K562 (cell line): Measurements from ENCODE around the gene CBFA2T3. TPM values are rescaled to one million over a fixed set of nuclear protein-coding genes. Genes with fewer than 3 reads are reported as not detected.

Source experiments
- ATF4 ChIP-seq: fragments of 450-650 bp; formaldehyde crosslinking; IDR thresholded peaks from 2 replicates; pipeline ENCODE4 v1.4.0; 2022; ENCODE audit warnings: mild to moderate bottlenecking, moderate library complexity
- CHD1 ChIP-seq: fragments of 200-600 bp; sonication (generic); IDR thresholded peaks from one replicate; pipeline ENCODE4 v1.6.1; 2012; ENCODE audit warnings: mild to moderate bottlenecking, moderate library complexity, low read length, inconsistent platforms
- CREM ChIP-seq: IDR thresholded peaks from 2 replicates; pipeline ENCODE4 v1.6.1; 2014; ENCODE audit warnings: antibody characterized with exemption, low read depth
- CTCFL ChIP-seq: IDR thresholded peaks from 2 replicates; pipeline ENCODE4 v1.6.1; 2011; ENCODE audit warnings: borderline replicate concordance, low read depth, mild to moderate bottlenecking, moderate library complexity, low read length; ENCODE audit not compliant: insufficient read depth, poor library complexity, severe bottlenecking
- FOXP4 ChIP-seq: sonication (generic); formaldehyde crosslinking; IDR thresholded peaks from 2 replicates; pipeline ENCODE4 v1.8.0; 2022; ENCODE audit warnings: mild to moderate bottlenecking, missing genetic modification reagents, borderline replicate concordance
- HES1 ChIP-seq: fragments of 450-650 bp; IDR thresholded peaks from 2 replicates; pipeline ENCODE4 v1.6.1; 2016; ENCODE audit warnings: low read depth, mild to moderate bottlenecking, moderate library complexity
- HNRNPH1 ChIP-seq: fragments of 200-400 bp; formaldehyde crosslinking; optimal IDR thresholded peaks from 2 replicates; pipeline ENCODE3; 2017; ENCODE audit warnings: low read depth, mild to moderate bottlenecking, low read length, moderate library complexity
- IFI16 ChIP-seq: fragments of 250-450 bp; sonication (Bioruptor Pico); IDR thresholded peaks from 2 replicates; pipeline ENCODE4 v2.1.2; 2022; ENCODE audit warnings: mild to moderate bottlenecking, inconsistent platforms
- LEF1 ChIP-seq: fragments of 450-650 bp; IDR thresholded peaks from 2 replicates; pipeline ENCODE4 v1.6.1; 2016; ENCODE audit warnings: mild to moderate bottlenecking
- MCM5 ChIP-seq: fragments of 450-650 bp; IDR thresholded peaks from 2 replicates; pipeline ENCODE4 v1.6.1; 2016; ENCODE audit warnings: low read depth
- MLX ChIP-seq, 2 experiments: fragments of 450-650 bp in 1 of 2; sonication (generic) in 1 of 2; formaldehyde crosslinking; conservative IDR thresholded peaks; 2 replicates each; pipeline versions ENCODE4 v1.4.0 to v1.8.1; 2020 to 2022; ENCODE audit warnings: mild to moderate bottlenecking in 1 of 2, missing genetic modification reagents in 1 of 2
- MYC ChIP-seq, 2 experiments: fragments of 250-450 bp in 1 of 2; sonication (Bioruptor Pico) in 1 of 2; IDR thresholded peaks; 2 replicates each; pipeline versions ENCODE4 v1.5.1 to v1.6.1; 2012 to 2021; ENCODE audit warnings: low read depth in 2 of 2, borderline replicate concordance in 1 of 2, improper control_type of control experiment in 1 of 2, low read length in 1 of 2, mild to moderate bottlenecking in 1 of 2, moderate library complexity in 1 of 2
- PHF8 ChIP-seq: fragments of 200-600 bp; sonication (generic); IDR thresholded peaks from 2 replicates; pipeline ENCODE4 v1.6.1; 2012; ENCODE audit warnings: mixed run types, mild to moderate bottlenecking, inconsistent platforms, low read length, moderate library complexity, borderline replicate concordance
- STAT5B ChIP-seq: fragments of 250-450 bp; sonication (Bioruptor Pico); IDR thresholded peaks from 2 replicates; pipeline ENCODE4 v1.8.0; 2021; ENCODE audit warnings: mild to moderate bottlenecking, inconsistent platforms
- TEAD4 ChIP-seq, 2 experiments: sonication (generic) in 1 of 2; formaldehyde crosslinking in 1 of 2; IDR thresholded peaks; 2 replicates each; pipeline versions ENCODE4 v1.6.1 to v1.8.0; 2012 to 2022; ENCODE audit warnings: borderline replicate concordance in 1 of 2, inconsistent platforms in 1 of 2, low read length in 1 of 2, mild to moderate bottlenecking in 1 of 2, missing genetic modification reagents in 1 of 2
- TFAM ChIP-seq: fragments of 250-450 bp; sonication (Bioruptor Pico); conservative IDR thresholded peaks from 2 replicates; pipeline ENCODE4 v1.5.0; 2021; ENCODE audit warnings: mild to moderate bottlenecking, moderate library complexity
- ZFP36 ChIP-seq: fragments of 150-350 bp; IDR thresholded peaks from 2 replicates; pipeline ENCODE4 v1.6.1; 2018; ENCODE audit warnings: low read length, low read depth; ENCODE audit not compliant: partially characterized antibody
- ZNF263 ChIP-seq: sonication (generic); formaldehyde crosslinking; IDR thresholded peaks from 2 replicates; pipeline ENCODE4 v1.8.0; 2022; ENCODE audit warnings: mild to moderate bottlenecking, missing genetic modification reagents, borderline replicate concordance
- ZNF586 ChIP-seq: fragments of 450-650 bp; formaldehyde crosslinking; conservative IDR thresholded peaks from 2 replicates; pipeline ENCODE4 v1.4.0; 2020; ENCODE audit warnings: mild to moderate bottlenecking, moderate library complexity
- ZNF668 ChIP-seq: fragments of 250-450 bp; sonication (Bioruptor Pico); IDR thresholded peaks from 2 replicates; pipeline ENCODE4 v1.8.0; 2022; ENCODE audit warnings: mild to moderate bottlenecking, inconsistent platforms
- polyA plus RNA-seq, 8 experiments: library from polyadenylated mRNA; depleted of rRNA in 4 of 8; stranded (reverse) in 5 of 8; unstranded in 3 of 8; fragments of >200 nt; fragmentation: Nextera tagmentation in 2 of 8; fragmentation: Illumina TruSeq in 1 of 8; extraction: Ambion mirVana in 2 of 8; extraction: Trizol in 1 of 8; gene quantifications; 2 replicates each; pipeline versions ENCODE4 v1.2.1 to v1.2.3, GENCODE V29; 2011 to 2014; ENCODE audit warnings: inconsistent platforms in 1 of 8, missing spikeins in 1 of 8
- total RNA-seq, 7 experiments: library from RNA; depleted of rRNA in 6 of 7; stranded (reverse); fragments of >200 nt in 6 of 7; fragmentation: Illumina TruSeq in 2 of 7; extraction: Trizol in 2 of 7; gene quantifications; 2 replicates each; pipeline versions ENCODE4 v1.2.1 to v1.2.3, GENCODE V29; 2011 to 2021; ENCODE audit warnings: low replicate concordance in 1 of 7

Gene CBFA2T3
- total and polyA plus RNA-seq, 9 of the 15 experiments (the other 6 are each of a cell fraction or from before 2014, with no cell fraction given), result 2.3 to 145 (median 6.7) TPM

GRCh38 chr16:89009343-89010209 lies 32.6 kb upstream of the CBFA2T3 start (continued):
- TF ChIP-seq PHF8 (no peak), MLX (CRISPR knock-in tag; conservative IDR thresholded peaks at IDR 0.05) (no peak), IFI16 (CRISPR knock-in tag) (no peak), MCM5 (no peak), MYC (IDR thresholded peaks at IDR 0.05; ENCODE audit: low read depth, low read length) (no peak), MYC (CRISPR knock-in tag; IDR thresholded peaks at IDR 0.05; ENCODE audit: borderline replicate concordance, low read depth) (no peak), TEAD4 (IDR thresholded peaks at IDR 0.05; ENCODE audit: low read length) (no peak), TEAD4 (CRISPR knock-in tag; IDR thresholded peaks at IDR 0.05; ENCODE audit: borderline replicate concordance) (no peak), CREM (peak; percentile 61; the same call in 1 of the 2 replicates), ZNF668 (no peak), ATF4 (CRISPR knock-in tag) (no peak), ZNF586 (CRISPR knock-in tag) (no peak), CTCFL (no peak), TFAM (CRISPR knock-in tag) (no peak), FOXP4 (0 out of 2 replicates have a peak, but pooled peaks have one; percentile 16), ZFP36 (no peak), ZNF263 (CRISPR knock-in tag) (peak; percentile 42; the same call in 1 of the 2 replicates), HES1 (no peak), LEF1 (no peak), STAT5B (CRISPR knock-in tag) (no peak), HNRNPH1 (no peak), CHD1 (no peak)
